Progenitor cell of endocrine pancreas (in vitro differentiated cells): ENCODE data around the gene TLE2. TPM values are rescaled to one million over a fixed set of nuclear protein-coding genes. Genes with fewer than 3 reads are reported as not detected.

Source experiments
- DNase-seq: peaks from one replicate; pipeline ENCODE4 v3.0.0; 2021; ENCODE audit warnings: low spot score; ENCODE audit not compliant: unreplicated experiment
- H3K27ac Mint-ChIP-seq: 2 replicates; pipeline ENCODE4 v1.8.0; 2021; ENCODE audit warnings: mild to moderate bottlenecking, moderate library complexity, mixed read lengths
- H3K27me3 Mint-ChIP-seq: 2 replicates; pipeline ENCODE4 v1.8.0; 2021; ENCODE audit warnings: mixed read lengths
- H3K36me3 Mint-ChIP-seq: 2 replicates; pipeline ENCODE4 v1.8.0; 2022; ENCODE audit warnings: mixed read lengths; ENCODE audit not compliant: insufficient read depth
- H3K4me1 Mint-ChIP-seq: 2 replicates; pipeline ENCODE4 v1.8.0; 2021; ENCODE audit warnings: low read depth, mixed read lengths
- H3K4me3 Mint-ChIP-seq: 2 replicates; pipeline ENCODE4 v1.8.0; 2021; ENCODE audit warnings: low read depth, mild to moderate bottlenecking, moderate library complexity, mixed read lengths
- H3K9me3 Mint-ChIP-seq: 2 replicates; pipeline ENCODE4 v1.8.0; 2021; ENCODE audit warnings: low read depth, mixed read lengths
- CTCF ChIP-seq: fragments of 200-600 bp; sonication (generic); IDR thresholded peaks from one replicate; pipeline ENCODE4 v1.5.0; 2021; ENCODE audit warnings: antibody characterized with exemption, mild to moderate bottlenecking; ENCODE audit not compliant: unreplicated experiment
- total RNA-seq: library from RNA; stranded (reverse); gene quantifications from 2 replicates; pipeline ENCODE4 v1.2.1, GENCODE V29; 2021

Gene TLE2
- total RNA-seq, 1 donor from 2014 or later = 160 TPM

DNA sequence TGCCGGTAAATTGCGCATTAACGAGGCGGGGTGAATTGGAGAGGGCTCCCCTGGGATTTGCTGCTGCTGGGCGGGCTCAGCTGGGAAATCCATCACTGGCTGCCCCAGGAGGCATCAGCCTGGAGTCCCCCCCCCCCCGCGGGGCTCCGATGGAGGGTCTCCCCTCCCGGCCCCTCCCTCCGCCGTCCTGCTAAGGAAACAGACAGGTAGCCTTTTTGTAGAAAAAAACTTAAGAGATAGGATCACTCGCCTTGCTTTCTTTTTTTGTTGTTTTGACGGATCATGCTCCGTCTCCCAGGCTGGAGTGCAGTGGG lies 44.9 kb downstream of the TLE2 start:
- Mint-ChIP-seq H3K36me3 (no peaks in the 10 kb centered on the region), H3K4me3 (peak overlapping the region; percentile 56), H3K4me1 (peaks cover 28% of the 10 kb centered on the region), H3K27ac (peak overlapping the region; percentile 67), H3K27me3 (no peaks in the 10 kb centered on the region), H3K9me3 (no peaks in the 10 kb centered on the region)
- DNase-seq = no peak
- TF ChIP-seq CTCF = no peak

DNA sequence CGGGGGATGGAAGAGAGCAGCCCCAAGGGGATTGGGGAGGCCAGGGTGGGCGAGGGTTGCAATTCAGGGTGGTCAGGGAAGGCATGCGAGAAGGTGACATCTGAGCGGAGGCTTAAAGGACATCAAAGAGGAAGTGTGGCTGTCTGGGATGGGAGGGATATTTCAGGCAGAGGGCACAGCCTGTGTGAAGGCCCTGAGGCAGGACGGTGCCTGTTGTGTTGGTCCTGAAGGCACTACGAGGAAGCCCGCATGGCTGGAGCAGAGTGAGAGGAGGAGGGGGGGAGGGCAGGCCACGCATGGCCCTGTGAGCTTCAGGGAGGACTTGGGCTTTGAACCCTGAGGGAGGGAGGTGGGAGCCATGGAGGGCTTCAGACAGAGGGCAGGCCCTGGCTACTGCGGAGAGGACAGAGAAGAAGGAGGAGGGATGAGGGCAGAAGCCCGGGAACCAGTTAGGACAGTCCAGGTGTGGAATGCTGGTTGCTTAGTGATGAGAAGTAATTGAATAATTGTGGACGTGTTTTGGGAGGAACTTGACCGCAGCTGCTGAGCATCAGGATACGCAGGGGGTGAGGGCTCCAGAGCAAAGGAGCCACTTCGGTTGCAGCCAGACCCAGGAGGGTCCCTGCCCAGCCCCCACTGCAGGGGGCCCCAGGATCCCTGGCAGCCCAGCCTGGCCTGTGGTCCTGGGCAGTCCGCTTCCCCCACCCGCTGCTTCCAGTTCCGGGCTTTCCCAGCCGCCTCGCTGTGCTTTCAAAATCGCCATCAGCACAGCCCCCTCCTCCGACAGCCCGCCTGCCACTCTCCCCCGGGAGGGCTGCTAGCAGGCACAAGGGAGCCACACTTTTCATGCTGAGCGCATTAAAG lies 45.5 kb downstream of the TLE2 start:
- H3K36me3 Mint-ChIP-seq = no peaks in the 10 kb centered on the region
- no peaks in the 10 kb centered on the region for H3K9me3 Mint-ChIP-seq
- no peaks in the 10 kb centered on the region for H3K27me3 Mint-ChIP-seq
- H3K4me1 Mint-ChIP-seq = peaks cover 28% of the 10 kb centered on the region
- peak; percentile 40 for DNase-seq
- H3K27ac Mint-ChIP-seq = peak overlapping the region; percentile 93
- peak overlapping the region; percentile 56 for H3K4me3 Mint-ChIP-seq
- TF ChIP-seq CTCF = no peak

DNA sequence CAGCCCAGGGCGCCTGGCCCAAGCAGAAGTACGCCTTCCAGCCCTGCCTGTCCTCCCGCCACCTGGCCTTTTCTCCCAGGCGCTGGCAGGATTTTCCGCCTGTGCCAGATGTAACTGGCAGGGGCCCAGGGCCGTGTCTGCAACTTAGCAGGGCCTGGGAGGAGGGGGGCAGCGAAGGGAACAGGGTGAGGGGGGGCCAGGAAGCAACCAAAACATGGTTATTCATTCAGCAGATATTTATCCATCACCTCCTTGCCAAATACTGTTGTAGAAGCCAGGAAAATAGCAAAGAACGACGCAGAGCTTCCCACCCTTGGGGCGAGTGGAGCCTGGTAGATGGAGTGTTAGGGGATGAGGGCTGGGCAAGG lies 46.1 kb downstream of the TLE2 start:
- Mint-ChIP-seq H3K36me3 (no peaks in the 10 kb centered on the region), H3K27ac (peak overlapping the region; percentile 93), H3K4me3 (no peak overlapping the region), H3K27me3 (no peaks in the 10 kb centered on the region), H3K9me3 (no peaks in the 10 kb centered on the region), H3K4me1 (peaks cover 29% of the 10 kb centered on the region)
- no peak for DNase-seq
- TF ChIP-seq CTCF = no peak

DNA sequence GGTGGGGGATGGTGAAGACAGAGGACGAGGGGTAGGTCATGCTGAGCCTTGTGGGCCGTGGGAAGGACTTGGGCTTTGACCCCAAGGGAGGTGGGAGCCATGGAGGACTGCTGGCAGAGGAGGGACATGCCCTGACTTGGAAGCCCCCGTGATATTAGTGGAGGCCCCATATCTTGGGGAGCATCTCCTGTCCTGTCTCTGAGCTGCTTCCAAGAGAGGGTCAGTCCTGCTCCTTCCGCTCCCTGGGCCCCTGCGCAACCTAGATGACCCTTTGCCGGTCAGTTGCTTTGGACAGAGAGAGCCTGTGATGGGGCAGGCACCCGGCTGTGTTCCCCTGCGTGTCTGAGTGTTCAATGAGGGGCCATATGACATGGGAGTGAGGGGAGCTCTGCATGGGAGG lies 46.5 kb downstream of the TLE2 start:
- Mint-ChIP-seq H3K4me1 (peaks cover 31% of the 10 kb centered on the region), H3K27me3 (no peaks in the 10 kb centered on the region), H3K9me3 (no peaks in the 10 kb centered on the region), H3K27ac (peak overlapping the region; percentile 62), H3K36me3 (no peaks in the 10 kb centered on the region), H3K4me3 (no peak overlapping the region)
- no peak for TF ChIP-seq CTCF
- no peak for DNase-seq

- Mint-ChIP-seq H3K36me3 (no peaks in the 10 kb centered on the region), H3K27ac (peak overlapping the region; percentile 87), H3K4me3 (no peak overlapping the region), H3K4me1 (peaks cover 27% of the 10 kb centered on the region), H3K27me3 (no peaks in the 10 kb centered on the region), H3K9me3 (no peaks in the 10 kb centered on the region)
- no peak for DNase-seq
- TF ChIP-seq CTCF = no peak
Measured at GRCh38 chr19:2981898-2982297, 47.2 kb downstream of the TLE2 start.
